ENCODE results near the gene RRP1.
"Not testable (repeated sequence)": the region's sequence is repeated elsewhere in the genome, so short reads cannot be mapped to it uniquely, and the experiment has no call there.

The RRP1 gene

DNA sequence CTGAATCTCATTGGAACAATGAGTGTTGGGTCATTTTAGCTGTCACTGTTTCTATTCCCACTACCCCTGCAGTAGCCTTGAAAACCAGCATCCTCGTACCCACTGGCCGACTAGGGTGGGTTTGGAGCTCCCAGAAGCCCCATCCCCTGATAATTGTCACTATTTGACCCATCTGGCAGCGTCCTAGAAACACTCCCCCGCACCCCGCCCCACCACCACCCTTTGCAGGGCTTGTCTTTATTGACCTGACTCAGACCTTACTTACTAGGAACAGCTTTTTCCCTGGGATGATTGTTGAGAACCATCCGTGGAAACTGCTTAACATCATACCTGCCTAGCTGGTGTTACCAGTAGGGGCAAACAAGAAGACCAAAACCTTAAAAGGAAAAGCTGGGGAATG lies 47.2 kb downstream of the RRP1 start:
- no peak for DNase-seq (ENCODE audit: low read depth in 2 of 2)

- DNase-seq (ENCODE audit: low read depth in 2 of 2), result no peak
Observed at GRCh38 chr21:43840259-43840658, 50.9 kb downstream of the RRP1 start.

DNA sequence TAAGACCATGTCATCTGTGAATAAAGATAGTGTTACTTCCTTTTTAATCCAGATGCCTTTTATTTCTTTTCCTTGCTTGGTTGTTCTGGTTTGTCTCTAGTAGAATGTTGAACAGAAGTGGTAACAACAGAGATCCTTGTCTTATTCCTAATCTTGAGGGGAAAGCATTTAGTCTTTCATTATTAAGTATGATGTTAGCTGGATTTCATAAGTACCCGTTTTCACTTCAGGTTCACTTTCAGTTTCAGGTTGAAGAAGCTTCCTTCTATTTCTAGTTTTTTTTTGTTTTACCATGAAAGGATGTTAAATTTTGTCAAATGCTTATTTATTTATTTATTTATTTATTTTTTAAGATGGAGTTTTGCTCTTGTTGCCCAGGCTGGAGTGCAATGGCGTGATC lies 53.4 kb downstream of the RRP1 start:
- DNase-seq (ENCODE audit: low read depth in 2 of 2), result no peak

DNA sequence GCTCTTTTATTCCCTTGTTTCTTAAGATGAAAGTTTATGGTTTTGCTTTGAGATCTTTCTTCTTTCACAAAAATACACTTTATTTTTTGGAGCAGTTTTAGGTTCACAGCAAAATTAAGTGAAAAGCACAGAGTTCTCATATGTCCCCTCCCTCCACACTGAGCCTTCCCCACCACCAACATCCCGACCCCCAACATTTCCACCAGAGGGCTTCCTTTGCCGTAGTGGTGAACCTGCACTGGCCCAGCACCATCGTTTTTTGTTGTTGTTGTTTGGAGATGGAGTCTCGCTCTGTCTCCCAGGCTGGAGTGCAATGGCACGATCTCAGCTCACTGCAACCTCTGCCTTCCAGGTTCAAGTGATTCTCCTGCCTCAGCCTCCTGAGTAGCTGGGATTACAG lies 55.5 kb downstream of the RRP1 start:
- not testable (repeated sequence) for DNase-seq (ENCODE audit: low read depth in 2 of 2)

GRCh38 chr21:43845386-43845785 lies 56.0 kb downstream of the RRP1 start:
- DNase-seq (ENCODE audit: low read depth in 2 of 2), result no peak

GRCh38 chr21:43846430-43846829 lies 57.1 kb downstream of the RRP1 start:
- DNase-seq (ENCODE audit: low read depth in 2 of 2), result no peak

GRCh38 chr21:43847301-43847700 lies 57.9 kb downstream of the RRP1 start:
- DNase-seq (ENCODE audit: low read depth in 2 of 2), result no peak

DNA sequence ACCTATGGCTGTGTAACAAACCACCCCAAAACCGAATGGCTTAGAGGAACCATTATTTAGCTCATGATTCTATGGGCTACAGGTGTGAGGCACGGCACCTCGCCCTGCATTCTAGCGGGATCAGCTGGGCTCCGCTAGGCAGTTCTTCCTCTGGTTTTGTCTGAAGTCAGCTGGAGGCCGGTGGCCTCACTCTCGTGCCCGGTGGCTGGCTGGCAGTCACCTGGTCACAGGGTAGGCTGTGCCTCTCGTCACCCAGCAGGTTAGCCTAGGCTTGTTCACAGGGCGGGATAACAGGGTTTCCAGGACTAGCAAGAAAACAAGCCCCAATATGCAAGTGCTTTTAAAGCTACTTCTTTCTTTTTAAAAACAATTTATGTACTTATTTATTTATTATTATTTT lies 59.4 kb downstream of the RRP1 start:
- DNase-seq (ENCODE audit: low read depth in 2 of 2), result no peak

- no peak for DNase-seq (ENCODE audit: low read depth in 2 of 2)
Observed at GRCh38 chr21:43849532-43850299, 60.3 kb downstream of the RRP1 start.

DNA sequence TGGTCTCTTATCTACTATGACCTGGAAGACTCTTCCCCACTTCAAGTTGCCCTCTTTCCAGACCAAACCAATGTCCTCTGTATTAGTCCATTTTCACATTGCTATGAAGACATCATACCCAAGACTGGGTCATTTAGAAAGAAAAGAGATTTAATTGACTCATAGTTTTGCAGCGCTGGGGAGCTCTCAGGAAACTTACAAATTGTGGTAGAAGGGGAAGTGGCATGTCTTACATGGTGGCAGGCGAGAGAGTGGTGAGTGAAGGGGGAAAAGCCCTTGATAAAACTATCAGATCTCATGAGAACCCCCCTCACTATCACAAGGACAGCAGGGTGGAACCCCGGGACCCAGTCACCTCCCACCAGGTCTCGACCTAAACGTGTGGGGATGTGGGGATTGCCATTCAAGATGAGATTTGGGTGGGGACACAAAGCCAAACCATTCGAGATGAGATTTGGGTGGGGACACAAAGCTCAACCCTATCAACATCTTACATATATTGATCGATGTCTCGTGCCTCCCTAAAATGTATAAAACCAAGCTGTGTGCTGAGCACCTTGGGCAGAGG lies 61.4 kb downstream of the RRP1 start:
- no peak for DNase-seq (ENCODE audit: low read depth in 2 of 2)

DNA sequence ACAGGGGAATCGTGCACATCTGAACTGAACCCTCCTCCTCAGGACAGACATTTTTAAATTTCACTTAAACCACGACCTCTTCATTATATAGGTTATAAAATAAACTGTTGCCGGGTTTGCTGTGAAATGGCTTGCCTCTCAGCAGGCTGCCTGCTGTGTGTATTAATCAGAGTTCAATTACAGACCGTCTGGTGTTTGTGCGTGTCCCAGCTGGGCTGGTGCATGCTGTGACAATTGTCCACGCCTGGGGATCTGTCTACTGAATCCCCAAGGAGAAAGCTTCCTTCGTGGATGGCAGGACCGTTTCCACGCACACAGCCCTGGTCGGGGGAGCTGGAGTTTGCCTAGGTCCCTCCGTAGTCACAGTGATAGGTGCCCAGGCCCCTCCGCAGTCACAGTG lies 62.2 kb downstream of the RRP1 start:
- no peak for DNase-seq (ENCODE audit: low read depth in 2 of 2)

GRCh38 chr21:43853851-43854772 lies 64.7 kb downstream of the RRP1 start:
- no peak for DNase-seq (ENCODE audit: low read depth in 2 of 2)

Measured in stimulated activated CD4-positive, alpha-beta T cell treated with anti-CD3 and anti-CD28 coated beads, Interleukin-15, amount 100 ng/mL, for 48 hours (primary cell).